HFFc6 (cell line): Measurements from ENCODE around the gene GBX2. TPM values are rescaled to one million over a fixed set of nuclear protein-coding genes. Genes with fewer than 3 reads are reported as not detected.

Source experiments
- DNase-seq: peaks from one replicate; pipeline ENCODE4 v3.0.0-alpha.2; 2018
- H3K27ac Mint-ChIP-seq: 2 replicates; pipeline ENCODE4 v1.8.0; 2020; ENCODE audit warnings: mild to moderate bottlenecking, mixed read lengths
- H3K27me3 Mint-ChIP-seq: 2 replicates; pipeline ENCODE4 v1.8.0; 2021; ENCODE audit warnings: mild to moderate bottlenecking, moderate library complexity, mixed read lengths; ENCODE audit not compliant: insufficient read depth
- H3K36me3 Mint-ChIP-seq: 2 replicates; pipeline ENCODE4 v1.8.0; 2021; ENCODE audit warnings: low read depth, mixed read lengths
- H3K4me1 Mint-ChIP-seq: 2 replicates; pipeline ENCODE4 v1.8.0; 2020; ENCODE audit warnings: low read depth, mixed read lengths
- H3K4me3 Mint-ChIP-seq: 2 replicates; pipeline ENCODE4 v1.8.0; 2020; ENCODE audit warnings: mild to moderate bottlenecking, moderate library complexity, mixed read lengths
- H3K9me3 Mint-ChIP-seq: 2 replicates; pipeline ENCODE4 v1.8.0; 2020; ENCODE audit warnings: mild to moderate bottlenecking, mixed read lengths
- total RNA-seq, 6 experiments: library from RNA; stranded (reverse); fragmentation: NEBNext Ultra II Directional; extraction: Animal tissue kit (Norgen Biotek cat#: 25700); gene quantifications; 2 replicates in 1 of 6; 3 replicates in 5 of 6; pipeline ENCODE4 v1.2.3, GENCODE V29; 2021
- TF ChIP-seq, protein P1 (sequence below): fragments of 200-600 bp; sonication (generic); IDR thresholded peaks from 2 replicates; pipeline ENCODE4 v1.5.0; 2021; ENCODE audit warnings: antibody characterized with exemption, mild to moderate bottlenecking

Gene GBX2
- total RNA-seq, 6 experiments from 2014 or later = not detected

- Mint-ChIP-seq H3K4me1 (peaks cover 1% of the 10 kb centered on the region; the same call in 1 of the 2 replicates), H3K27me3 (peaks cover 38% of the 10 kb centered on the region), H3K9me3 (no peaks in the 10 kb centered on the region), H3K4me3 (no peak overlapping the region), H3K36me3 (no peaks in the 10 kb centered on the region), H3K27ac (no peak overlapping the region)
- no peak for DNase-seq
- TF ChIP-seq, protein P1, sequence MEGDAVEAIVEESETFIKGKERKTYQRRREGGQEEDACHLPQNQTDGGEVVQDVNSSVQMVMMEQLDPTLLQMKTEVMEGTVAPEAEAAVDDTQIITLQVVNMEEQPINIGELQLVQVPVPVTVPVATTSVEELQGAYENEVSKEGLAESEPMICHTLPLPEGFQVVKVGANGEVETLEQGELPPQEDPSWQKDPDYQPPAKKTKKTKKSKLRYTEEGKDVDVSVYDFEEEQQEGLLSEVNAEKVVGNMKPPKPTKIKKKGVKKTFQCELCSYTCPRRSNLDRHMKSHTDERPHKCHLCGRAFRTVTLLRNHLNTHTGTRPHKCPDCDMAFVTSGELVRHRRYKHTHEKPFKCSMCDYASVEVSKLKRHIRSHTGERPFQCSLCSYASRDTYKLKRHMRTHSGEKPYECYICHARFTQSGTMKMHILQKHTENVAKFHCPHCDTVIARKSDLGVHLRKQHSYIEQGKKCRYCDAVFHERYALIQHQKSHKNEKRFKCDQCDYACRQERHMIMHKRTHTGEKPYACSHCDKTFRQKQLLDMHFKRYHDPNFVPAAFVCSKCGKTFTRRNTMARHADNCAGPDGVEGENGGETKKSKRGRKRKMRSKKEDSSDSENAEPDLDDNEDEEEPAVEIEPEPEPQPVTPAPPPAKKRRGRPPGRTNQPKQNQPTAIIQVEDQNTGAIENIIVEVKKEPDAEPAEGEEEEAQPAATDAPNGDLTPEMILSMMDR = no peak
These were observed 8.4 kb downstream of the GBX2 start for GRCh38 chr2:236159778-236160170.

GRCh38 chr2:236158969-236159777, 9.0 kb downstream of the GBX2 start:
- H3K4me1 Mint-ChIP-seq = no peaks in the 10 kb centered on the region
- no peak overlapping the region for H3K4me3 Mint-ChIP-seq
- TF ChIP-seq, protein P1 = no peak
- H3K27me3 Mint-ChIP-seq = peaks cover 36% of the 10 kb centered on the region
- no peak for DNase-seq
- no peaks in the 10 kb centered on the region for H3K36me3 Mint-ChIP-seq
- no peak overlapping the region for H3K27ac Mint-ChIP-seq
- no peaks in the 10 kb centered on the region; the same call in 1 of the 2 replicates for H3K9me3 Mint-ChIP-seq

DNA sequence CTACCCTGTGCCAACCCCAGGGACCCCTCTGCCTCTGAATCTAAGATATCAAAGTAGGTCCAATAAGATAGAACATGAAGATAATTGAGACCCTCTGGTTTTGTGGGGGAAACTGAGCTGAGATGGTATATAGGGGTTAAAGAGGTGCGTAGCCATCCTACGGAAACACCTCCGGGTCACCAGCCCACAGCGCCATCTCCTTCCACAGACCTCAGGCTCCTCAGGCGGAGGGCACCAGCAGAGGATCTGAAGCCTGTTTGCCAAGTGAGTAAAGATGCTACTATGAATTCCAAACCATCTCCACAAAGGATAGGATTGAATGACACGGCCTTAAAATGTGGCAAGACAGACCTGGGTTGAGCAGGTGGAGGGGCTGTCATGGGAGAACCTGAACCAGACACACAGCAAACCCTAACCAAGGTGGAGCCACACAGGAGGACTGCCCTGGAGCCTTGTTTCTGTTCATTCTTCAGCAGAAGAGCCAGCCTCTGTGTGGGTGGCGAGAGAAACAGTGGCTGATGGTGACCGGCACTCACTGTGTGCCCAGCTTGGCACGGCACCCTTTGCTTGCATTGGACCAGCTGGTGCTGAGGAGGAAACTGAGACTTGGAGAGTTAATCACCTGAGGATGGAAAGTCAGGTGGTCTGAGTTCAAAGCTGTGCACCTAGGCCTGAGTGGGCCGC, 10.2 kb downstream of the GBX2 start:
- Mint-ChIP-seq H3K36me3 (no peaks in the 10 kb centered on the region; the same call in 1 of the 2 replicates), H3K9me3 (peaks cover 8% of the 10 kb centered on the region), H3K4me1 (no peaks in the 10 kb centered on the region), H3K4me3 (no peak overlapping the region), H3K27me3 (peaks cover 35% of the 10 kb centered on the region), H3K27ac (no peak overlapping the region)
- TF ChIP-seq, protein P1 = no peak
- no peak for DNase-seq

DNA sequence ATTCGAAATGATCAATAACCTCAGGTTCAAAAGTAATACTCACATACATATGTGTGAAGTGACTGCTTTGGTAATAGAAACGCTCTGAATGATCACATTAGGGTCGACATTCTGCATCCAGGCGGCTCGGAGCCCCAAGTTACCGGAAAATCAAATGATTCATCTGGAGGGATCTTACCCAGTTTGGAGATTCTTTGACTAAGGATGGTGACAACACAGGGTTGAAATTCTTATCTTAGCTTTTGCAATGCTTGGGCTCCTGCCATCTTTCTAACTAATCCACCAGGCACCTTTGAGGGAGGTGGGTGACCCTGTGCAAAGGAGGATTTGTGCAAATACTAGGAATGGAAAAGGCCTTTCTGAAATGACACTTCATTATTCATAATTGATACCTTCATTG, 10.8 kb downstream of the GBX2 start:
- no peak overlapping the region for H3K4me3 Mint-ChIP-seq
- peaks cover 14% of the 10 kb centered on the region for H3K9me3 Mint-ChIP-seq
- DNase-seq = no peak
- no peaks in the 10 kb centered on the region for H3K4me1 Mint-ChIP-seq
- TF ChIP-seq, protein P1 = no peak
- no peak overlapping the region for H3K27ac Mint-ChIP-seq
- peaks cover 31% of the 10 kb centered on the region for H3K27me3 Mint-ChIP-seq
- H3K36me3 Mint-ChIP-seq = peaks cover 5% of the 10 kb centered on the region; the same call in 1 of the 2 replicates

- no peak overlapping the region for H3K4me3 Mint-ChIP-seq
- TF ChIP-seq, protein P1 = no peak
- H3K27ac Mint-ChIP-seq = no peak overlapping the region
- H3K36me3 Mint-ChIP-seq = peaks cover 5% of the 10 kb centered on the region; the same call in 1 of the 2 replicates
- no peak for DNase-seq
- no peaks in the 10 kb centered on the region for H3K4me1 Mint-ChIP-seq
- peaks cover 16% of the 10 kb centered on the region for H3K9me3 Mint-ChIP-seq
- peaks cover 31% of the 10 kb centered on the region for H3K27me3 Mint-ChIP-seq
These were observed 11.4 kb downstream of the GBX2 start for GRCh38 chr2:236156860-236157194.
